ENCODE results near the gene LGALS7. TPM values are rescaled to one million over a fixed set of nuclear protein-coding genes. Genes with fewer than 3 reads are reported as not detected.
"Not testable (repeated sequence)": the region's sequence is repeated elsewhere in the genome, so short reads cannot be mapped to it uniquely, and the experiment has no call there.

The LGALS7 gene
- polyA plus RNA-seq, 3 donors = 1.00 to 2.1 TPM; not detected in 1

- no peak for DNase-seq (ENCODE audit: extremely low read depth in 1 of 11, low read depth in 9 of 11, low spot score in 4 of 11)
Observed at GRCh38 chr19:38803543-38803942, 30.2 kb upstream of the LGALS7 start.

DNA sequence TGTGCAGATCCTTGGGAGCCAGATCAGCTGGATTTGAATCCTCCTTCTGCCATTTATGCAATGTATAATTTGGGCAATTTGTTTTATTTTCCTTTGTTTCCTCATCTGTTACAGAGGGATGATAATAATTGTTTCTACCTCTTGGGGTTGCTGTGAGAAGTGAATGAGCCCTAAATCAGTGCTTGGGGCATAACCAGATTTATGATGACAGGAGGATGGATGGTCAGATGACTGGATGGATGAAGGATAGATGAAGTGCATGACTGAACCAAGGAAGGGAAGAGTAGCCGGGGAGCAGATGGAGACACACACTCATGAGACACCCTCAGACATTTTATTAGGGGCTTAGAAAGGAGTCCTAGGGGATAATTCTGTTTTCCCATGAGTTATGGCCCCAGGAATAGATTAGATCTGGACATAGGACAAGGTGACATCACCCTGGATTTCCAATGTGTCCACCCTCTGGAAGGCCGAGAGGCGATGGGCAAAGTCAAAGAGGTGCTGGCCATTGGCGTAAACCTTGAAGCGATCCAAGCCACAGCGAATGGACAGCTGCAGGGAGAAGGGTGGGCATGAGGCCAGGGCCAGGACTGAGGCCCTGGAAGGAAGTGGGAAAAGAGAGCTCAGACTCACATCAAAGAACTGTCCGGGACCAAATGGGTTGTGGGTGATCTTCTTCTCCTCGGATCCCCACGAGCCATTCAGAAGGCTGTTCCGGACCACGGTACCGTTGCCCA, 28.2 kb upstream of the LGALS7 start:
- DNase-seq (ENCODE audit: extremely low read depth in 1 of 11, low read depth in 9 of 11, low spot score in 4 of 11) = no peak

- no peak for DNase-seq (ENCODE audit: extremely low read depth in 1 of 11, low read depth in 9 of 11, low spot score in 4 of 11)
Observed at GRCh38 chr19:38800577-38801347, 27.4 kb upstream of the LGALS7 start.

DNA sequence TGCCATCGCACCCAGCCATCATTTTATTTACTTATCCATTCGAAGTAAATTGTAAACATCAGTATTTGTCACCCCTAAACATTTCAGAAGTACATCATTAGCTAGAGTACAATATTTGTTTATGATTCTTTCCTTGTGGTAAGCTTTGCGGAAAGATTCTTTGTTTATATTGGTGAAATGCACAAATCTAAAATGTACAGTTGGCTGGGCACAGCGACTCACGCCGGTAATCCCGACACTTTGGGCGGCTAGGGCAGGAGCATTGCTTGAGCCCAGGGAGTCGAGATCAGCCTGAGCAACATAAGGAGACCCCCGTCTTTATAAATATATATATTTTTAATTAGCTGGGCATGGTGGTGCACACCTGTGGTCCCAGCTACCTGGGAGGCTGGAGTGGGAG, 25.8 kb upstream of the LGALS7 start:
- DNase-seq (ENCODE audit: extremely low read depth in 1 of 11, low read depth in 9 of 11, low spot score in 4 of 11) = no peak

GRCh38 chr19:38797781-38798180, 24.5 kb upstream of the LGALS7 start:
- not testable (repeated sequence) for DNase-seq (ENCODE audit: extremely low read depth in 1 of 11, low read depth in 9 of 11, low spot score in 4 of 11)

GRCh38 chr19:38796154-38796553, 22.8 kb upstream of the LGALS7 start:
- DNase-seq (ENCODE audit: extremely low read depth in 1 of 11, low read depth in 9 of 11, low spot score in 4 of 11) = no peak

DNA sequence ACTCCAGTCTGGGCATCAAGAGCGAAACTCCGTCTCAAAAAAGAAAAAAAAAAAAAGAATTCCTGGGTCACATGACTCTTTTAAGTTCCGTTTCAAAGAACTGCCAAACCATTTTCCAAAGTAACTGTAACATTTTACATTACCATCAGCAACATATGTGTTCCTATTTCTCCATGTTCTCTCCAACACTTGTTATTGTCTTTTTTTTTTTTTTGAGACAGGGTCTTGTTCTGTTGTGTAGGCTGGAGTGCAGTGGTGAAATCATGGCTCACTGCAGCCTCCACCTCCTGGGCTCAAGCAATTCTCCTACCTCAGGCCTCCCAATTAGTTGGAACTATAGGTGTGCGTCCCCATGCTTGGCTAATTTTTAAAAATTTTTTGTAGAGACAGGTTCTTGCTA, 22.2 kb upstream of the LGALS7 start:
- no peak for DNase-seq (ENCODE audit: extremely low read depth in 1 of 11, low read depth in 9 of 11, low spot score in 4 of 11)

GRCh38 chr19:38793671-38794070, 20.4 kb upstream of the LGALS7 start:
- DNase-seq (ENCODE audit: extremely low read depth in 1 of 11, low read depth in 9 of 11, low spot score in 4 of 11) = no peak

DNA sequence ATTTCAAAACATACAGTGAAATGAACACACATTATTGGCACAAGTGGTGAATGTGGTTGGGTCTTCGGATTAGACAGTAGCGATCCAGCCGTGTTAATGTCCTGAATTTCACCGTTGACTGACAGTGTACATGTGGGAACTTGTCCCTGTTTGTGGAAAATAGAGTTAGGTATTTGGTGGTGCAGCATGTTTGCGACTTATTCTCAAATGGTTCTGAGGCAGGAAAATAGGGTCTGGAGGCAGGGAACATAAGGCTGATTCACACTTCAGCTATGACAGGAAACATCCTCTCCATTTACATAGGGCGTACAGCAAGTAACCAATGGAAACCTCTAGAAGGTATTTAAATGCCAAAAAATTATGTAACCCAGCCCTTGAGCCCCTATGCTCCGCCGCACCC, 19.9 kb upstream of the LGALS7 start:
- DNase-seq (ENCODE audit: extremely low read depth in 1 of 11, low read depth in 9 of 11, low spot score in 4 of 11) = no peak

- peak in 3 of 11 donors; percentile 20 to 29 (median 22) for DNase-seq (ENCODE audit: extremely low read depth in 1 of 11, low read depth in 9 of 11, low spot score in 4 of 11)
Observed at GRCh38 chr19:38792250-38793111, 19.2 kb upstream of the LGALS7 start.

- not testable (repeated sequence) for DNase-seq (ENCODE audit: extremely low read depth in 1 of 11, low read depth in 9 of 11, low spot score in 4 of 11)
Observed at GRCh38 chr19:38791451-38792064, 18.2 kb upstream of the LGALS7 start.

DNA sequence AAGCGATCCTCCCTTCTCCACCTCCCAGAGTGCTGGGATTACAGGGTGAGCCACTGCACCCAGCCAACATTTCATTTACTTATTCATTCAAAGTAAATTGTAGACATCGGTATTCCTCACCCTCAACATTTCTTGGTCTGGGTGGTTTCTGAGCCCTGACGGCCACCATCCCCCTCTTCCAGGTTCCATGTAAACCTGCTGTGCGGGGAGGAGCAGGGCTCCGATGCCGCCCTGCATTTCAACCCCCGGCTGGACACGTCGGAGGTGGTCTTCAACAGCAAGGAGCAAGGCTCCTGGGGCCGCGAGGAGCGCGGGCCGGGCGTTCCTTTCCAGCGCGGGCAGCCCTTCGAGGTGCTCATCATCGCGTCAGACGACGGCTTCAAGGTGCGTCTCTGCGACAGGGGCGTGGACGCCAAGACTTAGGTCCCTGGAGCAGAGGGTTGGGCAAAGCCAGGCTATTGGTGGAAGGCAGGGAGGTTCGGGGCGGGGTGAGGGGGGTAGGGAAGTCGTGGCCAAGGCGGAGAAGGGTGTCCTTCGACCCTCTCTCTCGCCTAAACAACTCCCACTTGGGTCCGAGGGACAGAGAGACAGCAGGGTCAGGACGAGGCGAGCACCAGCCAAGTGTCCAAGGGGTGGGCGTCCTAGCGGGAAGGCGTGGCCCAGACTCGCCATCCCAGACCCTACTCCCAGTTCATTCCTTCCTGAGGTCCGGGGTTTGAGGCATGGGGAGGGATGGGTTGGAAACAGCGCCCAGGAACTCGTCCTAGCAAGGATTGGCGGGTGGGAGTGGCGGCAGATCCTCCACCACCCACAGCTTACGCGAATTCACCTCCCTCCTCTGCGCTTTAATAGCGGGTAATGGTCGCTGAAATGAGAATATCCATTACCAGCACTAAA, 17.4 kb upstream of the LGALS7 start:
- not testable (repeated sequence) for DNase-seq (ENCODE audit: extremely low read depth in 1 of 11, low read depth in 9 of 11, low spot score in 4 of 11)

GRCh38 chr19:38788478-38789243, 15.3 kb upstream of the LGALS7 start, which contains the start of gene LGALS7B:
Gene LGALS7B, plus strand, starts transcription at chr19:38789200. Its CDS starts 27 bp downstream, at chr19:38789227.
- no peak for DNase-seq (ENCODE audit: extremely low read depth in 1 of 11, low read depth in 9 of 11, low spot score in 4 of 11)

GRCh38 chr19:38786572-38787265, 13.4 kb upstream of the LGALS7 start:
- no peak for DNase-seq (ENCODE audit: extremely low read depth in 1 of 11, low read depth in 9 of 11, low spot score in 4 of 11)

DNA sequence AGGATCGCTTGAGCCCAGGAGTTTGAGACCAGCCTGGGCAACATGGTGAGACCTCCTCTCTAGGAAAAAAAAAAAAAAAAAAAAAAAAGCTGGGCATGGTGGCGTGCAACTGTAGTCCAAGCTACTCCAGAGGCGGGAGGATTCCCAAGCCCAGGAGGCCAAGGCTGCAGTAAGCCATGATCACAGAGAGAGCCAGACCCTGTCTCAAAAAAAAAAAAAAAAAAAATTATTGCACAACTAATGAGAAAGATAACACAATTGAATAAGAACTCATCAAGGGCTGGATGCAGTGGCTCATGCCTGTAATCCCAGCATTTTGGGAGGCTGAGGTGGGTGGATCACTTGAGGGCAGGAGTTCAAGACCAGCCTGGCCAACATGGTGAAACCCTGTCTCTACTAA, 12.7 kb upstream of the LGALS7 start:
- not testable (repeated sequence) for DNase-seq (ENCODE audit: extremely low read depth in 1 of 11, low read depth in 9 of 11, low spot score in 4 of 11)

DNA sequence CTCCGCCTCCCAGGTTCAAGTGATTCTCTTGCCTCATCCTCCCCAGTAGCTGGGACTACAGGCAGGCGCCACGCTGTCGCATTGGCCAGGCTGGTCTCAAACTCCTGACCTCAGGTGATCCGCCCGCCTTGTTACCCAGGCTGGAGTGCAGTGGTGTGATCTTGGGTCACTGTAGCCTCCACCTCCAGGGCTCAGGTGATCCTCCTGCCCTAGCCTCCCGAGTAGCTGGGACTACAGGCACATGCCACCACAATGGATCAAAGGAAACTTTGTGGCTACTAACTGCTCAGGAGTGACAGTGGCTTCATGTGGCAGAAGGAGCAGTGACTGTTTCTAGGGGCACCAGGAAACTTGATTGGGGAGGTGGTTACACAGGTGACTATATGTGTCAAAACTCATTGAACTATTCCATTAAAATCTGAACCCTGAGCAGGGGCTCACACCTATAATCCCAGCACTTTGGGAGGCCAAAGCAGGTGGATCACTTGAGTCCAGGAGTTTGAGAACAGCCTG, 11.9 kb upstream of the LGALS7 start:
- no peak for DNase-seq (ENCODE audit: extremely low read depth in 1 of 11, low read depth in 9 of 11, low spot score in 4 of 11)

GRCh38 chr19:38784224-38784623, 10.9 kb upstream of the LGALS7 start:
- no peak for DNase-seq (ENCODE audit: extremely low read depth in 1 of 11, low read depth in 9 of 11, low spot score in 4 of 11)
